ENCODE measurements around the gene ICAM1. TPM values are rescaled to one million over a fixed set of nuclear protein-coding genes. Genes with fewer than 3 reads are reported as not detected.
A peak's percentile ranks its signal among the peaks of the same experiment; 100 is the strongest.

Gene ICAM1
- 3.3 and 3.6 TPM in 2 replicates for total RNA-seq (ENCODE audit: low replicate concordance)
- long read RNA-seq, partial matches to known transcripts: 1 of 3 reads
- long read RNA-seq, other reads (novel, unspliced or antisense): 0 of 3 reads

- H3K9me3 Mint-ChIP-seq: no peaks in the 10 kb centered on the region
- H3K27ac Mint-ChIP-seq: no peak within 1 kb of the TSS
- peak within 1 kb of the TSS; percentile 54 for H3K4me3 Mint-ChIP-seq
- TF ChIP-seq CTCF (conservative IDR thresholded peaks at IDR 0.05): peak; percentile 28
- H3K27me3 Mint-ChIP-seq: peaks cover 56% of the 10 kb centered on the region
- no peaks in the 10 kb centered on the region for H3K4me1 Mint-ChIP-seq (ENCODE audit: unreplicated experiment)
- no peaks in the 10 kb centered on the region for H3K36me3 Mint-ChIP-seq
- no peak for DNase-seq (ENCODE audit: extremely low spot score, unreplicated experiment)
Observed at GRCh38 chr19:10270616-10271394, at the start of gene ICAM1. ICAM1 (plus strand) TSS chr19:10271120; CDS start chr19:10271160, 40 bp downstream.

- H3K27ac Mint-ChIP-seq: no peak overlapping the region
- H3K9me3 Mint-ChIP-seq: no peaks in the 10 kb centered on the region
Observed at GRCh38 chr19:10222201-10222890, 48.6 kb upstream of the ICAM1 start.

GRCh38 chr19:10223488-10224213 is 47.3 kb upstream of the ICAM1 start:
- DNase-seq (ENCODE audit: extremely low spot score, unreplicated experiment): no peak
- no peak for TF ChIP-seq CTCF (conservative IDR thresholded peaks at IDR 0.05)
- Mint-ChIP-seq H3K27me3 (no peaks in the 10 kb centered on the region), H3K4me1 (ENCODE audit: unreplicated experiment) (peaks cover 10% of the 10 kb centered on the region), H3K9me3 (no peaks in the 10 kb centered on the region), H3K36me3 (peaks cover 3% of the 10 kb centered on the region), H3K27ac (no peak overlapping the region), H3K4me3 (no peak overlapping the region)

More at GRCh38 chr19:10222201-10222890, 48.6 kb upstream of the ICAM1 start:
- DNase-seq (ENCODE audit: extremely low spot score, unreplicated experiment): no peak
- Mint-ChIP-seq H3K4me1 (ENCODE audit: unreplicated experiment) (peaks cover 10% of the 10 kb centered on the region), H3K36me3 (peaks cover 3% of the 10 kb centered on the region), H3K4me3 (no peak overlapping the region), H3K27me3 (no peaks in the 10 kb centered on the region)
- no peak for TF ChIP-seq CTCF (conservative IDR thresholded peaks at IDR 0.05)

- DNase-seq (ENCODE audit: extremely low spot score, unreplicated experiment): no peak
- no peak overlapping the region for H3K27ac Mint-ChIP-seq
- no peaks in the 10 kb centered on the region for H3K9me3 Mint-ChIP-seq
- H3K36me3 Mint-ChIP-seq: peaks cover 3% of the 10 kb centered on the region
- TF ChIP-seq CTCF (conservative IDR thresholded peaks at IDR 0.05): no peak
- no peaks in the 10 kb centered on the region for H3K27me3 Mint-ChIP-seq
- H3K4me1 Mint-ChIP-seq (ENCODE audit: unreplicated experiment): peaks cover 10% of the 10 kb centered on the region
- H3K4me3 Mint-ChIP-seq: no peak overlapping the region
Observed at GRCh38 chr19:10224337-10224736, 46.6 kb upstream of the ICAM1 start.

GRCh38 chr19:10226021-10226375 is 44.9 kb upstream of the ICAM1 start:
- TF ChIP-seq CTCF (conservative IDR thresholded peaks at IDR 0.05): no peak
- Mint-ChIP-seq H3K4me1 (ENCODE audit: unreplicated experiment) (peaks cover 15% of the 10 kb centered on the region), H3K27me3 (no peaks in the 10 kb centered on the region), H3K9me3 (no peaks in the 10 kb centered on the region), H3K27ac (peak overlapping the region; percentile 11), H3K36me3 (peaks cover 3% of the 10 kb centered on the region), H3K4me3 (peak overlapping the region; percentile 78)
- no peak for DNase-seq (ENCODE audit: extremely low spot score, unreplicated experiment)

All from type B pancreatic cell (in vitro differentiated cells).